ENCODE data around the gene FBL. TPM values are rescaled to one million over a fixed set of nuclear protein-coding genes. Genes with fewer than 3 reads are reported as not detected.
"Not testable (repeated sequence)": the region's sequence is repeated elsewhere in the genome, so short reads cannot be mapped to it uniquely, and the experiment has no call there.

The FBL gene
- polyA plus RNA-seq, 1 donor = 215 TPM

DNA sequence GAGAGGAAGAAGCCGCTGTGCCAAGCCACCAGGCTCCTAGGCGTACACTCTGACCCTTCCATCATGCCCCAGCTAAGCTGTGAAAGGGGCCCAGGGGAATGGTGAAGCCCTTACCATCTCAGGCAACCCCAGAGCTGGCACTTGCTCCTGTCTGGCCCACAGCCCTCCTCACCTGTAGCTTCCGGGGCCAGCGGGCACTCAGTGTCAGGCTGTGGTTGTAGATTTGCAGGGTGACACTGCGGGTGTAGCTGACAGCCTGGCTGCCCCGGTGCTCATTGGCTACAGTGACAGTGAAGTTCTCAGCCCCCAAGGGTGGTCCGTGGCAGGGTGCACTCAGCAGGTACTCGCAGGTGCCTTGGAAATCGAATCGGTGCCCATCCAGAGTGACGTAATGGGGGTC lies 30.3 kb upstream of the FBL start:
- DNase-seq (ENCODE audit: low read depth) = not testable (repeated sequence)

- not testable (repeated sequence) for DNase-seq (ENCODE audit: low read depth)
Measured at GRCh38 chr19:39875401-39875864, 29.3 kb upstream of the FBL start.

DNA sequence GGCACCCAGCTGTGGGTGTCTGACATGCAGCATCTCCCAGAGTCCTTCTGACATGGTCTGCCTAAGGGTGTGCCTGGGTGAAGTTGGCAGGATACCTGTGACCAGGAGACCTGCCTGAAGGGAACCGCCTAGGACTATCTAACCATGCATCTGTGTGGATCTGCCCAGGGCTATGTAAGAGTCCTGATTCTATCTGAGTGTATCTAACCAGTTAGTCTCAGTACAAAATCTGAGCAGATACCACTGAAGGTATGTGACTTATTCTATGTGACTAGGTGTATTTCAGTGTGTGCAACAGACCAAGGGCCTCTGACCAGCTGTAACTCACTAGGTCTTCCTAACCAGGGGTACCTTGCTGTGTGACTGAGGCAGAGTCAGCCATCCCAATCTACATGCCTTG lies 28.2 kb upstream of the FBL start:
- no peak for DNase-seq (ENCODE audit: low read depth)

DNA sequence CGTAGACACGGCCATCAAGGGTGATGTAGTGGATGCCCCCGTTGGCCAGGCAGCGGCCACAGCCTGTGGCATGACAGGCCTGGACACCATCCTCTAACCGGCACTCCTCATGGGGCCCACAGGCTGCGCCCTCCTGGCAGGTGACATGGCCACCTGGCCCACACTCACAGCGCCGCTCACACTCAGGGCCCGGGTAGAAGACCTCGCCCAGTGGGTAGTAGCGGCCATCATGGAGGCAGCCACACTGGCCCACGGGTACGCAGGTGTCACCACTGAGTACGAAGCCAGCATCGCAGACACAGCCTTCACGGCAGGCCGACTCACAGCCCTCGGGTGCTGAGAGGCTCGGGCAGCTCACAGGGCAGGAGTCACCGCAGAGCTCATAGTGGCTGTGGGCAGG lies 27.2 kb upstream of the FBL start:
- DNase-seq (ENCODE audit: low read depth) = no peak

DNA sequence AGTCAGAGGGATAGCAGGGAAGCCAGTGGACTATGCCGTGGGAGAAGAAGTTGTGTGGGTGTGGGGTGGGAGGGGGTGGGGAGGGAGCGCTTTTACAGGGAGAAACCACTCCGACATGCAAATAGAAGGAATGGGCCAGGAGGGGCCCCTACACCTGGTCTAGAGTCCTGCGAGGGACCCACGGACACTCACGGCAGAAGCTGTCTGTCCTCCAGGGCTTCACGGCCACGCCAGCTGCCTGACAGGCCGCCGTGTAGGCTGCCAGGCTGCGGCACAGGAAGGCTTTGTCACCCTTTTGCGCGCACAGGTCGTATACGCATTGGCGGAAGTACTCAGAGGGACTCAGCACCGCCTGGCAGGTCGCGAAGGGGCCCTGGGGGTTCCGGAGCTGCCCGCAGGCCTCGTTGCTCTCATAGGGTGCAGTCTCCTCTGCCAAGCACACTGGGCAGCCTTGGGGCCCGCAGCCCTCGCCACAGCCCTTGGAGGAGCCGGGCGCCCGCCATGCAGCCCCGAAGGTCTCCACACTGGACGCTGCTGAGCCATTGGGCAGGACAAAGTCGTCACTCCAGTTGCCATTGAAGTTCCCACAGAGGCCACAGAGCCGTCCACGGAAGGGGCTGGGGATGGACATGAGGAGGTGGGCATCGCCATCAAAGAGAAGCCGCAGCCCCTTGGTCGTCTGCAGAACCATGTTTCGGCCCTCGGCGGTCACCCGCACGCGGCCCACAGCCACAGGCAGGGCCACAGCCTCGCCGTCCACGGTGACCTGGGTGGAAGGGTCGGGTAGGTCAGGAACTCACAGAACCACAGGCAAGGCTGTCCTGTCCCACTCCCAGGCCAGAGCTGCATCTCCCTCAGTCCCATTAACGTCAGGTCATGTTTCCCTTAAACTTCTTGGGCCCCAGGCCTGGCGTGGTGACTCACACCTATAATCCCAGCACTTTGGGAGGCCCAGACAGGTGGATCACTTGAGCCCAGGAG lies 26.0 kb upstream of the FBL start:
- no peak for DNase-seq (ENCODE audit: low read depth)

GRCh38 chr19:39871362-39871761 lies 25.2 kb upstream of the FBL start:
- DNase-seq (ENCODE audit: low read depth) = no peak

DNA sequence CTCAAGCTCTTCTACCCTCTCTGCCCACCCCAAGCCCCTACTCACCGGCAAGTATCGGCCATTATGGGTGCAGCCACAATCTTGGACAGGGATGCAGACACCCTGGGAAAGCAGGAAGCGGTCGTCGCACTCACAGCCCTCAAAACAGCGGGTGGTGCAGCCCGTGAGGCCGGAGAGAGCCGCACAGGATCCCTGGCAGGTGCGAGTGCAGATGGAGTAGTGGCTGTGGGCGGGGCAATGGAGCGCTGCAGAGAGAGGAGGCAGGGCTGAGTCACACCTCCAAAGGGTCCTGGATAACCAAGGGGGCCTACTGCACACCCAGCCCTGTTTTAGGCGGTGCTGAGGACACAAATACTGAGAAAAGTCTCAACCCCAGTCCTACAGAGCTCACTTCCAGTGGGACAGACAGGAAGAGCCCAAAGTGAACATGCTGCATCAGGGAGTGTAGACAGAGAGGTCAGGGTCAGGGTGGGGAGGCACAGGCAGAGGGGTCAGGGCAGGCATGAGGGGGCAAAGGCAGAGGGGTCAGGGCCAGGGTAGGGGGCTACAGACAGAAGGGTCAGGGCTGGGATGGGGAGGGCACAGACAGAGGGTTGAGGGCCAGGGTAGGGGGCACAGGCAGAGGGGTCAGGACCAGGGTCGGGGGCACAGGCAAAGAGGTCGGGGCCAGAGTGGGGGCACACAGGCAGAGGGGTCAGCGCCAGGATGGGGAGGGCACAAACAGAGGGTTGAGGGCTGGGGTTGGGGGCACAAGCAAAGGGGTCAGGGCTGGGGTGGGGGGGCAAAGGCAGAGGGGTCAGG lies 24.2 kb upstream of the FBL start:
- no peak for DNase-seq (ENCODE audit: low read depth)

- no peak for DNase-seq (ENCODE audit: low read depth)
Measured at GRCh38 chr19:39867952-39868351, 21.8 kb upstream of the FBL start.

- no peak for DNase-seq (ENCODE audit: low read depth)
Measured at GRCh38 chr19:39867133-39867532, 21.0 kb upstream of the FBL start.

DNA sequence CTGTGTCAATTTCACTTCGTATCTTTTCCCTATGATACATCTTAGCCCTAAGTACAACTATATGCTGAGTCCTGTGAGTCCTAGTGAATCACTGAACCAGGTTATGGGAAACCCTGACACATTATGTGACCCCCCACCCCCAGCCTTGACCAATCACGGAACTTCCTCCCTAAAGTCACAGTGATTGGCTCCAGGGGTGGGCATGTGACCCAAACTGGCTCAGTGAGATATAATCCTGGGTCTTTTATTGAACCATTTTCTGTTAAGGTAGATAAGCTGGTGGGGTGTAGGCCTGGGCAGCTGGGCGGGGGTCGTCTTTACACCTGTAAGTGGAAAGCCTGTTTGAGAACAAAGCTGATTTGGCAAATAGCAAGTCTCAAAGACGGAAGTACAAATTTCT lies 19.8 kb upstream of the FBL start:
- DNase-seq (ENCODE audit: low read depth) = no peak

DNA sequence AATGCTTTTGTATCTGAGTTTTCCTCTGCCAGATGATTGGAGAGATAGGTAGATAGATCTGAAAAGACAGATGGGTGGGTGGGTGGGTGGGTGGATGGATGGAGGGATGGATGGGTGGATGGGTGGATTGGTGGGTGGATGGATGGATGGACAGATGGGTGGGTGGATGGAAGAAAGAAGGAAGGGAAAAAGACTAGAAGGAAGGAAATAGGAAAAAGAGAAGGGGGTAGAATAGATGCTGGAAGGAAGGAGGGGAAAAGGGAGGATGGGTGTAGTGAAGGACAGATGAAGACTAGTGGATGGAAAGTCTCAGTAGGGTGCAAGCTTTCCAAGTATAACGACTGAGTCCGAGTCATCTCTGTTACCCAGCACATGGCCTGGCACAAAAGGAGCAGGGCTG lies 19.0 kb upstream of the FBL start:
- no peak for DNase-seq (ENCODE audit: low read depth)

DNA sequence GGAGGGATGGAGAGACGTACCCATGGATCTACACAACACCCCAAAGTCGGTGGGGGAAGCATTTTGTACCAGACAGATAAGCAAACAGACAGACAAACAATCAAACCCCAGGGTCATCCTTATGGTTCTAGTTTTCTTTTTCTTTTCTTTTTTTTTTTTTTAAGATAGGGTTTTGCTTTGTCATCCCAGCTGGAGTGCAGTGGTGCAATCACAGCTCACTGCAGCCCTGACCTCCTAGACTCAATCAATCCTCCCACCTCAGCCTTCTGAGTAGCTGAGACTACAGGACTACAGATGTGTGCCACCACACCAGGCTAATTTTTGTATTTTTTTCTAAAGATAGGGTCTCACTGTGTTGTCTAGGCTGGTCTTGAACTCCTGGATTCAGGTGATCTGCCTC lies 17.9 kb upstream of the FBL start:
- no peak for DNase-seq (ENCODE audit: low read depth)

DNA sequence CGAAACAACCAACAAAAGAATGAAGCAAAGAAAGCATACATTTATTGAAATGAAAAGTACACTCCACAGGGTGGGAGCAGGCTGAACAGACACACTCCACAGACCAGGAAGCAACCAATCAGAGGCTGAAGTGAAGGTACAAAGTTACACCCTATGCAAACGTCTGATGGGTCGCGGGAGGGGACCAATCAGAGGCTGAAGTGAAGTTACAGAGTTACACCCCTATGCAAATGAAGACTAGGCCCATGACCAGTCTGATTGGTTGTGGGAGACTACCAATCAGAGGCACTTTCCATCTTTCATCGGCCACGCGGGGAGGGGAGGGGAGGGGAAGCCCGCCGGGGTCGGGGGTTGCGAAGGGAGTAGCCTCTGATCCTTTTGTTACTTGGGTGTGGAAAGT lies 12.4 kb upstream of the FBL start:
- no peak for DNase-seq (ENCODE audit: low read depth)

GRCh38 chr19:39852882-39853281 lies 6.7 kb upstream of the FBL start:
- DNase-seq (ENCODE audit: low read depth) = no peak

- DNase-seq (ENCODE audit: low read depth) = no peak
Measured at GRCh38 chr19:39850892-39851291, 4.7 kb upstream of the FBL start.

DNA sequence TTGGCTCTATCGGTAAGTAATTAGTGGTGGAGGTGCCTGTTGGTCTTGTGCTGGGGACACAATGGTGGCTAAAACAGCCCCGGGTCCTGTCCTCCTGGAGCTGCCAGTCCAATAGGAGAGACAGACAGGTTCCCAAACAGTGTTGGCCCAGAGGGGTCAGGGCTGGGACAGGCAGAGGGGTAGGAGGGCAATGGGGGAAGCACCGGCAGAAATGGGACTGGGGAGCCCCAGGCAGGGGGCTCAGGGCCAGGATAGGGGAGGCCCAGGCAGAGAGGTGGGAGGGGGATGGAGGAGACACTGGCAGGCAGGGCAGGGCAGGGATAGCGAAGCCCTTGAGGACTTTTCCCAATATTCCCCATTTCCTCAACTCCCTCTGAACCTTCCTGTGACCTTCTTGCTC lies 2.2 kb upstream of the FBL start:
- no peak for DNase-seq (ENCODE audit: low read depth)

- no peak for DNase-seq (ENCODE audit: low read depth)
Measured at GRCh38 chr19:39847525-39847924, 1.3 kb upstream of the FBL start.

- no peak for DNase-seq (ENCODE audit: low read depth)
Measured at GRCh38 chr19:39846678-39847486, 703 bp upstream of the FBL start.

GRCh38 chr19:39845584-39845932 lies 621 bp downstream of the FBL start:
- no peak for DNase-seq (ENCODE audit: low read depth)

DNA sequence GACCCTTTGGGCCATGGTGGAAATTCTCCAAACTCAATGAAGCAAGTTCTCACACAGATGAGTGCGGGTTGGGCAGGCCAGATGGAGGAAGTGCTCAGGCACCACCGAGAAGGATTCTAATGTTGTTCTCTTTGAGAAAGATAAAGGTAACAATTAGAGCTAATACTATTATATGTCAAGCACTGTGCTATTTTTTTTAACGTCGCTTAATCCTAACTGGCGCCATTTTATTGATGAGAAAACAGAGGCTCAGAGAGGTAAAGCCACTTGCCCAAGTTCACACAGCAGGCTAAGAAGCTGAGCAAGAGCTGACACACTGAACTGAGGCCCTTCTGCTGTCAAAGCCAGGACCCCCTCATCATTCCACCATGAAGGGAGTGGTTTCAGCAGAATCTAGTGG lies 1.0 kb downstream of the FBL start:
- no peak for DNase-seq (ENCODE audit: low read depth)

- no peak for DNase-seq (ENCODE audit: low read depth)
Measured at GRCh38 chr19:39843919-39844793, 2.0 kb downstream of the FBL start.

Measured in forelimb muscle (tissue), 1 donor.